Measurements from ENCODE around the gene SLC16A4. TPM values are rescaled to one million over a fixed set of nuclear protein-coding genes. Genes with fewer than 3 reads are reported as not detected.

The SLC16A4 gene
- total RNA-seq, 1 experiment from 2014 or later: 0.42 TPM

GRCh38 chr1:110355321-110355720, 35.5 kb downstream of the SLC16A4 start:
- H3K36me3 ChIP-seq (replicated peaks; ENCODE audit: control insufficient read depth, insufficient read depth, low read length): peaks cover 4% of the 10 kb centered on the region

DNA sequence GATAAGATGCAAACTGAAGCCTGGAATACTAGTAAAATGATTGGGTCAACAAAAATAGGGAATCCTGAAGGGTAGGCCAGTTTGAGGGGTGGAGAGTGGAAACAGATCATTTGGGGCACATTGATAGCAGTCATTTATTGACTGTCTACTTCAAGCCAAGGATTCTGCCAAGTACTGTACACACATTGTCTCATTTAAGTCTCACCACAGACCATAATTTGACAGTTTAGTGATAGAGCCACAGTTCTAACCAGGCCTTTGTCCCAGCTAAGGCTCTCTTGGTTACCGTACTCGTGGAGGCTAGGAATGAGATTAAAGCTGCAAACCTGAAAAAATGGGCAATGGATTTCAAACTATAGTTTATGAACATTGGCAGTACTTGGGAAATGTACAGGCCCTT, 40.5 kb downstream of the SLC16A4 start:
- Histone ChIP-seq H3K27me3 (ENCODE audit: control insufficient read depth, insufficient read depth, low read length) (no peaks in the 10 kb centered on the region), H3K4me3 (ENCODE audit: insufficient read depth, low read depth, low read length) (no peak overlapping the region), H3K36me3 (replicated peaks; ENCODE audit: control insufficient read depth, insufficient read depth, low read length) (peaks cover 5% of the 10 kb centered on the region)
- DNase-seq: no peak

More at GRCh38 chr1:110355321-110355720, 35.5 kb downstream of the SLC16A4 start:
- no peak overlapping the region for H3K4me3 ChIP-seq (ENCODE audit: insufficient read depth, low read depth, low read length)
- no peaks in the 10 kb centered on the region for H3K27me3 ChIP-seq (ENCODE audit: control insufficient read depth, insufficient read depth, low read length)
- no peak for DNase-seq

DNA sequence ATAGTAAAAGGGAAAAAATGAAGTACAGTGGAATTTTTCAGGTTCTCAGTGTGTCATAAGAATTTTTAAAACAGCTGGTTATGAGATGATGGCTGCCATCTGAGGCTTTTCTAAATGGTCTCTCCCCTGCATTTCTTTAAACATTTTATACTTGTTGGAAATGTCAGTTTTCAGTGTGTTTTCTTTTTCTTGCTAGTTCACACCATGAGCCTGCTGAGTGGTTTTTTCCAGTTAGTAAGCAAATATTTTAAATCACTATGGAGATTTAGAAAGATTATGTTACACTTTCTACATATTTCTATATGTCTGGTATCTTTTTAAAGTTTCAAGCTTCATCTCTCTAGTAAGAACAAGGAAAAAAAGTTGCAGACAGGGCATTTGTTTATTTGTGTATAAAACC, 42.1 kb downstream of the SLC16A4 start:
- Histone ChIP-seq H3K4me3 (ENCODE audit: insufficient read depth, low read depth, low read length) (no peak overlapping the region), H3K27me3 (ENCODE audit: control insufficient read depth, insufficient read depth, low read length) (no peaks in the 10 kb centered on the region), H3K36me3 (replicated peaks; ENCODE audit: control insufficient read depth, insufficient read depth, low read length) (peaks cover 5% of the 10 kb centered on the region)
- DNase-seq: no peak

- Histone ChIP-seq H3K4me3 (ENCODE audit: insufficient read depth, low read depth, low read length) (no peak overlapping the region), H3K36me3 (replicated peaks; ENCODE audit: control insufficient read depth, insufficient read depth, low read length) (peaks cover 5% of the 10 kb centered on the region), H3K27me3 (ENCODE audit: control insufficient read depth, insufficient read depth, low read length) (no peaks in the 10 kb centered on the region)
- no peak for DNase-seq
Observed at GRCh38 chr1:110348050-110348449, 42.8 kb downstream of the SLC16A4 start.

- Histone ChIP-seq H3K4me3 (ENCODE audit: insufficient read depth, low read depth, low read length) (no peak overlapping the region), H3K27me3 (ENCODE audit: control insufficient read depth, insufficient read depth, low read length) (no peaks in the 10 kb centered on the region), H3K36me3 (replicated peaks; ENCODE audit: control insufficient read depth, insufficient read depth, low read length) (peaks cover 5% of the 10 kb centered on the region)
- DNase-seq: no peak
Observed at GRCh38 chr1:110347182-110347893, 43.5 kb downstream of the SLC16A4 start.

GRCh38 chr1:110346690-110347089, 44.1 kb downstream of the SLC16A4 start:
- DNase-seq: peak; percentile 11
- H3K36me3 ChIP-seq (replicated peaks; ENCODE audit: control insufficient read depth, insufficient read depth, low read length): peaks cover 9% of the 10 kb centered on the region
- no peaks in the 10 kb centered on the region for H3K27me3 ChIP-seq (ENCODE audit: control insufficient read depth, insufficient read depth, low read length)
- no peak overlapping the region for H3K4me3 ChIP-seq (ENCODE audit: insufficient read depth, low read depth, low read length)

DNA sequence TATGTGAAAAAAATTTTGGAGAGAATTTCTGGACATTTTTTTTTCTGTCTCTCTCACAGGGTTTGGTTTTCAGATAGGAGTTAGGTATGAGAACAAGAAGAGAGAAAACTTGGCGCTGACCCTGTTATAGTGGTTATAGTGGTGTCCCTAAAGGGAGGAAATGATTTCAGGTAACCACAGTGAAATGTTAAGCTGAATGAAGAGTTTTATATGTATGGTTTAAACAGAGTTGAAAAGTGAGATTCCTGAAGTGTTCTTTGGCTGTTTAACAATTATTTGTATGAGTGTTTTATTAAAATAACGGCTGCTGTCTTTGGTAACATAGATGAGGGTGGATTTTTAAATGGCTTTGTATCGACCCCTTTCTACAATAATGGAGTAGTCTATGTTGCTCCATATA, 45.3 kb downstream of the SLC16A4 start:
- Histone ChIP-seq H3K4me3 (ENCODE audit: insufficient read depth, low read depth, low read length) (no peak overlapping the region), H3K36me3 (replicated peaks; ENCODE audit: control insufficient read depth, insufficient read depth, low read length) (peaks cover 20% of the 10 kb centered on the region), H3K27me3 (ENCODE audit: control insufficient read depth, insufficient read depth, low read length) (no peaks in the 10 kb centered on the region)
- DNase-seq: no peak

GRCh38 chr1:110344152-110344551, 46.7 kb downstream of the SLC16A4 start:
- Histone ChIP-seq H3K36me3 (replicated peaks; ENCODE audit: control insufficient read depth, insufficient read depth, low read length) (peaks cover 19% of the 10 kb centered on the region), H3K4me3 (ENCODE audit: insufficient read depth, low read depth, low read length) (no peak overlapping the region), H3K27me3 (ENCODE audit: control insufficient read depth, insufficient read depth, low read length) (no peaks in the 10 kb centered on the region)
- no peak for DNase-seq

- no peak for DNase-seq
- Histone ChIP-seq H3K27me3 (ENCODE audit: control insufficient read depth, insufficient read depth, low read length) (no peaks in the 10 kb centered on the region), H3K36me3 (replicated peaks; ENCODE audit: control insufficient read depth, insufficient read depth, low read length) (peaks cover 19% of the 10 kb centered on the region), H3K4me3 (ENCODE audit: insufficient read depth, low read depth, low read length) (no peak overlapping the region)
Observed at GRCh38 chr1:110343249-110343648, 47.6 kb downstream of the SLC16A4 start.

GRCh38 chr1:110341872-110342331, 48.9 kb downstream of the SLC16A4 start:
- peak; percentile 21 for DNase-seq
- Histone ChIP-seq H3K27me3 (ENCODE audit: control insufficient read depth, insufficient read depth, low read length) (no peaks in the 10 kb centered on the region), H3K36me3 (replicated peaks; ENCODE audit: control insufficient read depth, insufficient read depth, low read length) (peaks cover 15% of the 10 kb centered on the region)

GRCh38 chr1:110341146-110341871, 49.5 kb downstream of the SLC16A4 start:
- H3K4me3 ChIP-seq (ENCODE audit: insufficient read depth, low read depth, low read length): peak overlapping the region; percentile 2; the same call in 1 of the 2 replicates
- no peak for DNase-seq
- H3K36me3 ChIP-seq (replicated peaks; ENCODE audit: control insufficient read depth, insufficient read depth, low read length): peaks cover 15% of the 10 kb centered on the region
- no peaks in the 10 kb centered on the region for H3K27me3 ChIP-seq (ENCODE audit: control insufficient read depth, insufficient read depth, low read length)

More at GRCh38 chr1:110341872-110342331, 48.9 kb downstream of the SLC16A4 start:
- peak overlapping the region; percentile 2; the same call in 1 of the 2 replicates for H3K4me3 ChIP-seq (ENCODE audit: insufficient read depth, low read depth, low read length)

DNA sequence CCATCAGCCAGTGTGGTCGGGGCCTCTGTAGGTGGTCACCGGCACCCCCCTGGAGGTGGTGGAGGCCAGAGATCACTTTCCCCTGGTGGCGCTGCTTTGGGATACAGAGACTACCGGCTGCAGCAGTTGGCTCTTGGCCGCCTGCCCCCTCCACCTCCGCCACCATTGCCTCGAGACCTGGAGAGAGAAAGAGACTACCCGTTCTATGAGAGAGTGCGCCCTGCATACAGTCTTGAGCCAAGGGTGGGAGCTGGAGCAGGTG, 50.7 kb downstream of the SLC16A4 start:
- DNase-seq: no peak
- Histone ChIP-seq H3K4me3 (ENCODE audit: insufficient read depth, low read depth, low read length) (peak overlapping the region; percentile 99), H3K36me3 (replicated peaks; ENCODE audit: control insufficient read depth, insufficient read depth, low read length) (peaks cover 15% of the 10 kb centered on the region), H3K27me3 (ENCODE audit: control insufficient read depth, insufficient read depth, low read length) (no peaks in the 10 kb centered on the region)

- no peaks in the 10 kb centered on the region for H3K27me3 ChIP-seq (ENCODE audit: control insufficient read depth, insufficient read depth, low read length)
- peaks cover 15% of the 10 kb centered on the region for H3K36me3 ChIP-seq (replicated peaks; ENCODE audit: control insufficient read depth, insufficient read depth, low read length)
- H3K4me3 ChIP-seq (ENCODE audit: insufficient read depth, low read depth, low read length): peak overlapping the region; percentile 99
- peak; percentile 75 for DNase-seq
Observed at GRCh38 chr1:110339407-110340206, 51.2 kb downstream of the SLC16A4 start.

DNA sequence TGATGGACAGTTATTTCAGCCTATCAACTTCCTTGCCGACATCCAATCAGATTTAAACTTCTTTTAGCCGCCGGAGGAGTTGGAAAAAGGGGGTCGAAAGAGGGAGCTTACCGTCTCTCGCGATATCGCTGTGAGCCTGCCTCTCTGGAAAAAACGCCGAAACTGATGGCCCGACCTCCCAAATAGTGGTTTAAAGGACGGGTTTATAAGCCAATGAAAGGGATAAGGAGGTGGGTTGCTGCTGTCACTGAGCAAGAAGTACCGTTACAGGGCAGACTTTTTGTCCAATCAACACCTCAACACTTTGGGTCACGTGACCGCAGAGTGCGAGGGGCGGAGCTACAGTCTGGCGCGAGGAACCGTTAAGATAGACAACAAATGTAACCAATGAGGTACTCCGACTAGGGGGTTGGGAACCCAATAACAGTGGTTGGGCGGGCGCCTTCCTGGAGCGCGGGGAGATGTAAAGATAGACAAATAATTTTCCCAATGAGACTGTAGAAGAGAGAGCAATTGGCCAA, 51.9 kb downstream of the SLC16A4 start, which contains the start of gene RBM15:
RBM15 (plus strand) TSS at position 492 of the 521 bp plus-strand sequence; CDS start at position 521, 29 bp downstream.
- Histone ChIP-seq H3K27me3 (ENCODE audit: control insufficient read depth, insufficient read depth, low read length) (no peaks in the 10 kb centered on the region), H3K36me3 (replicated peaks; ENCODE audit: control insufficient read depth, insufficient read depth, low read length) (peaks cover 15% of the 10 kb centered on the region)

More for the DNA sequence above, 51.9 kb downstream of the SLC16A4 start, which contains the start of gene RBM15:
- peak; percentile 95 for DNase-seq
- peak within 1 kb of the TSS; percentile 99 for H3K4me3 ChIP-seq (ENCODE audit: insufficient read depth, low read depth, low read length)

All from H7 (cell line).